ENCODE data around the gene CRYGN.

DNA sequence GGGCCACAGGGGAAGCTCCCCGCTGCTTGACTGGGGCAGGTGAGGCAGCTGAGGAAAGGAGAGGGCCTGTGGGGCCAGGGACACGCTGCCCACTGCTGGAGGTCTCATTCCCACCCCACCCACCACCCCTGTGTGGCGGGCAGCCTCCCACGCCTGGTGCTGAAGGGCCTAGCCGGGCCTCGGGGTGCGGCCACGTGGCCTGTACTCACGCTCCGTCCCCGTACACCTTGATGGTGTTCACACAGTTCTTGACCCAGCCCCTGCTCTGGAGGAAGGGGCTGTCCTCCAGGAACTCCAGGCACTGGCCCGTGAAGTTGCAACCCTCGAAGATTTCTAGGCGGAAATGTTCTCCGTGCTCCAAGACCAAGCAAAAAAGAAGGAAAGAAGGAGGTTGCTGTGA, 4.0 kb downstream of the CRYGN start:
- TF ChIP-seq SMARCC2 (IDR thresholded peaks at IDR 0.05; ENCODE audit: low read depth) (no peak), POLR2A (conservative IDR thresholded peaks at IDR 0.05) (no peak), CREB1 (IDR thresholded peaks at IDR 0.05) (no peak), CREB1 (CRISPR knock-in tag; IDR thresholded peaks at IDR 0.05) (no peak), SIN3A (IDR thresholded peaks at IDR 0.05; ENCODE audit: borderline replicate concordance in 2 of 2, control insufficient read depth in 1 of 2, low read depth in 2 of 2, low read length in 2 of 2) (no peak), NCOA2 (IDR thresholded peaks at IDR 0.05; ENCODE audit: partially characterized antibody in 2 of 2) (no peak)
- TF ChIP-seq, protein P1, sequence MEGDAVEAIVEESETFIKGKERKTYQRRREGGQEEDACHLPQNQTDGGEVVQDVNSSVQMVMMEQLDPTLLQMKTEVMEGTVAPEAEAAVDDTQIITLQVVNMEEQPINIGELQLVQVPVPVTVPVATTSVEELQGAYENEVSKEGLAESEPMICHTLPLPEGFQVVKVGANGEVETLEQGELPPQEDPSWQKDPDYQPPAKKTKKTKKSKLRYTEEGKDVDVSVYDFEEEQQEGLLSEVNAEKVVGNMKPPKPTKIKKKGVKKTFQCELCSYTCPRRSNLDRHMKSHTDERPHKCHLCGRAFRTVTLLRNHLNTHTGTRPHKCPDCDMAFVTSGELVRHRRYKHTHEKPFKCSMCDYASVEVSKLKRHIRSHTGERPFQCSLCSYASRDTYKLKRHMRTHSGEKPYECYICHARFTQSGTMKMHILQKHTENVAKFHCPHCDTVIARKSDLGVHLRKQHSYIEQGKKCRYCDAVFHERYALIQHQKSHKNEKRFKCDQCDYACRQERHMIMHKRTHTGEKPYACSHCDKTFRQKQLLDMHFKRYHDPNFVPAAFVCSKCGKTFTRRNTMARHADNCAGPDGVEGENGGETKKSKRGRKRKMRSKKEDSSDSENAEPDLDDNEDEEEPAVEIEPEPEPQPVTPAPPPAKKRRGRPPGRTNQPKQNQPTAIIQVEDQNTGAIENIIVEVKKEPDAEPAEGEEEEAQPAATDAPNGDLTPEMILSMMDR (IDR thresholded peaks at IDR 0.05 in 2 of 3, conservative IDR thresholded peaks at IDR 0.05 in 1 of 3; ENCODE audit: insufficient read depth in 2 of 3, low read depth in 1 of 3, low read length in 3 of 3): no peak
- TF ChIP-seq, protein P2, sequence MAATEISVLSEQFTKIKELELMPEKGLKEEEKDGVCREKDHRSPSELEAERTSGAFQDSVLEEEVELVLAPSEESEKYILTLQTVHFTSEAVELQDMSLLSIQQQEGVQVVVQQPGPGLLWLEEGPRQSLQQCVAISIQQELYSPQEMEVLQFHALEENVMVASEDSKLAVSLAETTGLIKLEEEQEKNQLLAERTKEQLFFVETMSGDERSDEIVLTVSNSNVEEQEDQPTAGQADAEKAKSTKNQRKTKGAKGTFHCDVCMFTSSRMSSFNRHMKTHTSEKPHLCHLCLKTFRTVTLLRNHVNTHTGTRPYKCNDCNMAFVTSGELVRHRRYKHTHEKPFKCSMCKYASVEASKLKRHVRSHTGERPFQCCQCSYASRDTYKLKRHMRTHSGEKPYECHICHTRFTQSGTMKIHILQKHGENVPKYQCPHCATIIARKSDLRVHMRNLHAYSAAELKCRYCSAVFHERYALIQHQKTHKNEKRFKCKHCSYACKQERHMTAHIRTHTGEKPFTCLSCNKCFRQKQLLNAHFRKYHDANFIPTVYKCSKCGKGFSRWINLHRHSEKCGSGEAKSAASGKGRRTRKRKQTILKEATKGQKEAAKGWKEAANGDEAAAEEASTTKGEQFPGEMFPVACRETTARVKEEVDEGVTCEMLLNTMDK (IDR thresholded peaks at IDR 0.05; ENCODE audit: borderline replicate concordance, insufficient read depth, low read depth, low read length, poor library complexity, severe bottlenecking): no peak
- TF ChIP-seq, protein P3, sequence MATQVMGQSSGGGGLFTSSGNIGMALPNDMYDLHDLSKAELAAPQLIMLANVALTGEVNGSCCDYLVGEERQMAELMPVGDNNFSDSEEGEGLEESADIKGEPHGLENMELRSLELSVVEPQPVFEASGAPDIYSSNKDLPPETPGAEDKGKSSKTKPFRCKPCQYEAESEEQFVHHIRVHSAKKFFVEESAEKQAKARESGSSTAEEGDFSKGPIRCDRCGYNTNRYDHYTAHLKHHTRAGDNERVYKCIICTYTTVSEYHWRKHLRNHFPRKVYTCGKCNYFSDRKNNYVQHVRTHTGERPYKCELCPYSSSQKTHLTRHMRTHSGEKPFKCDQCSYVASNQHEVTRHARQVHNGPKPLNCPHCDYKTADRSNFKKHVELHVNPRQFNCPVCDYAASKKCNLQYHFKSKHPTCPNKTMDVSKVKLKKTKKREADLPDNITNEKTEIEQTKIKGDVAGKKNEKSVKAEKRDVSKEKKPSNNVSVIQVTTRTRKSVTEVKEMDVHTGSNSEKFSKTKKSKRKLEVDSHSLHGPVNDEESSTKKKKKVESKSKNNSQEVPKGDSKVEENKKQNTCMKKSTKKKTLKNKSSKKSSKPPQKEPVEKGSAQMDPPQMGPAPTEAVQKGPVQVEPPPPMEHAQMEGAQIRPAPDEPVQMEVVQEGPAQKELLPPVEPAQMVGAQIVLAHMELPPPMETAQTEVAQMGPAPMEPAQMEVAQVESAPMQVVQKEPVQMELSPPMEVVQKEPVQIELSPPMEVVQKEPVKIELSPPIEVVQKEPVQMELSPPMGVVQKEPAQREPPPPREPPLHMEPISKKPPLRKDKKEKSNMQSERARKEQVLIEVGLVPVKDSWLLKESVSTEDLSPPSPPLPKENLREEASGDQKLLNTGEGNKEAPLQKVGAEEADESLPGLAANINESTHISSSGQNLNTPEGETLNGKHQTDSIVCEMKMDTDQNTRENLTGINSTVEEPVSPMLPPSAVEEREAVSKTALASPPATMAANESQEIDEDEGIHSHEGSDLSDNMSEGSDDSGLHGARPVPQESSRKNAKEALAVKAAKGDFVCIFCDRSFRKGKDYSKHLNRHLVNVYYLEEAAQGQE (IDR thresholded peaks at IDR 0.05; ENCODE audit: borderline replicate concordance): no peak
- TF ChIP-seq, protein P3 (CRISPR knock-in tag; IDR thresholded peaks at IDR 0.05; ENCODE audit: low read depth): no peak
- TF ChIP-seq, protein P4, sequence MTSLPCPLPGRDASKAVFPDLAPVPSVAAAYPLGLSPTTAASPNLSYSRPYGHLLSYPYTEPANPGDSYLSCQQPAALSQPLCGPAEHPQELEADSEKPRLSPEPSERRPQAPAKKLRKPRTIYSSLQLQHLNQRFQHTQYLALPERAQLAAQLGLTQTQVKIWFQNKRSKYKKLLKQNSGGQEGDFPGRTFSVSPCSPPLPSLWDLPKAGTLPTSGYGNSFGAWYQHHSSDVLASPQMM (CRISPR knock-in tag; IDR thresholded peaks at IDR 0.05): no peak
- TF ChIP-seq, protein P5, sequence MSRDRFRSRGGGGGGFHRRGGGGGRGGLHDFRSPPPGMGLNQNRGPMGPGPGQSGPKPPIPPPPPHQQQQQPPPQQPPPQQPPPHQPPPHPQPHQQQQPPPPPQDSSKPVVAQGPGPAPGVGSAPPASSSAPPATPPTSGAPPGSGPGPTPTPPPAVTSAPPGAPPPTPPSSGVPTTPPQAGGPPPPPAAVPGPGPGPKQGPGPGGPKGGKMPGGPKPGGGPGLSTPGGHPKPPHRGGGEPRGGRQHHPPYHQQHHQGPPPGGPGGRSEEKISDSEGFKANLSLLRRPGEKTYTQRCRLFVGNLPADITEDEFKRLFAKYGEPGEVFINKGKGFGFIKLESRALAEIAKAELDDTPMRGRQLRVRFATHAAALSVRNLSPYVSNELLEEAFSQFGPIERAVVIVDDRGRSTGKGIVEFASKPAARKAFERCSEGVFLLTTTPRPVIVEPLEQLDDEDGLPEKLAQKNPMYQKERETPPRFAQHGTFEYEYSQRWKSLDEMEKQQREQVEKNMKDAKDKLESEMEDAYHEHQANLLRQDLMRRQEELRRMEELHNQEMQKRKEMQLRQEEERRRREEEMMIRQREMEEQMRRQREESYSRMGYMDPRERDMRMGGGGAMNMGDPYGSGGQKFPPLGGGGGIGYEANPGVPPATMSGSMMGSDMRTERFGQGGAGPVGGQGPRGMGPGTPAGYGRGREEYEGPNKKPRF (IDR thresholded peaks at IDR 0.05; ENCODE audit: low read depth, low read length): no peak
